Kidney (tissue), 14 donors: ENCODE results near the gene ALDH3A2. TPM values are rescaled to one million over a fixed set of nuclear protein-coding genes. Genes with fewer than 3 reads are reported as not detected.

ENCODE experiments used
- DNase-seq, 5 donors: peaks; one replicate each; pipeline ENCODE4 v3.0.0-alpha.2; 2013 to 2020
- FAIRE-seq: peaks from 2 replicates; lab custom pipeline; 2012; peaks lifted over from hg19 to GRCh38; lab: Jason Lieb, UNC
- H3K27ac ChIP-seq, 2 donors: one replicate each; pipeline ENCODE4 v1.7.0; 2013; ENCODE audit warnings: low read depth in 2 of 2, low read length in 2 of 2, inconsistent platforms in 1 of 2
- H3K27me3 ChIP-seq: one replicate; pipeline ENCODE4 v1.7.1; 2013; ENCODE audit warnings: low read length, inconsistent platforms; ENCODE audit not compliant: control insufficient read depth, insufficient read depth
- H3K36me3 ChIP-seq, 3 donors: one replicate each; pipeline versions ENCODE4 v1.7.0 to v1.7.1; 2013; ENCODE audit warnings: low read length in 3 of 3, control low read depth in 1 of 3, inconsistent platforms in 1 of 3; ENCODE audit not compliant: insufficient read depth in 3 of 3, control insufficient read depth in 2 of 3
- H3K4me1 ChIP-seq, 3 donors: one replicate each; pipeline versions ENCODE4 v1.7.0 to v1.7.1; 2013; ENCODE audit warnings: low read length in 3 of 3, inconsistent platforms in 1 of 3, low read depth in 1 of 3; ENCODE audit not compliant: control insufficient read depth in 2 of 3, insufficient read depth in 2 of 3
- H3K4me3 ChIP-seq, 3 donors: one replicate each; pipeline versions ENCODE4 v1.7.0 to v1.8.1; 2013; ENCODE audit warnings: low read length in 3 of 3, control low read depth in 1 of 3, inconsistent platforms in 1 of 3
- H3K9ac ChIP-seq, 3 donors: one replicate each; pipeline versions ENCODE4 v1.7.0 to v1.7.1; 2013; ENCODE audit warnings: low read length in 3 of 3, control low read depth in 1 of 3, inconsistent platforms in 1 of 3
- H3K9me3 ChIP-seq, 3 donors: one replicate each; pipeline versions ENCODE4 v1.7.0 to v1.7.1; 2013; ENCODE audit warnings: low read length in 3 of 3, control low read depth in 1 of 3, inconsistent platforms in 1 of 3; ENCODE audit not compliant: control insufficient read depth in 2 of 3, insufficient read depth in 1 of 3
- intact Hi-C: fragments of 100-400 bp; cut with DNase I; formaldehyde crosslinking; loops from one replicate; pipeline ENCODE4 v1.11.1; 2022
- polyA plus RNA-seq: library from polyadenylated mRNA; stranded (reverse); fragments of 350-450 nt; fragmentation: Illumina TruSeq; extraction: RNeasy Lipid Tissue Mini Kit (QIAGEN cat#74804); gene quantifications from one replicate; pipeline ENCODE4 v1.2.3, GENCODE V29; 2014; ENCODE audit warnings: low read depth, low replicate concordance; ENCODE audit not compliant: insufficient read depth
- total RNA-seq: library from RNA; stranded (reverse); fragmentation: NEBNext Ultra II Directional; extraction: Animal tissue kit (Norgen Biotek cat#: 25700); gene quantifications from one replicate; pipeline ENCODE4 v1.2.1, GENCODE V29; 2021
- TF ChIP-seq, protein P1 (sequence below): IDR thresholded peaks from 3 replicates; pipeline ENCODE4 v1.5.1; 2012; ENCODE audit warnings: mild to moderate bottlenecking, moderate library complexity, borderline replicate concordance; ENCODE audit not compliant: insufficient read depth; ENCODE audit errors: extremely low read depth
- donor health status: control.
- donor health status: control.
- donor health status: control.
- donor health status: control.
- donor health status: control.
- donor health status: DM: yes; HTN: yes; CAD: no.
- donor health status: Normal renal cell carcinoma (clear cell type).

ALDH3A2 gene
- total and polyA plus RNA-seq, 2 donors from 2014 or later = 75.0 to 87.7 TPM

DNA sequence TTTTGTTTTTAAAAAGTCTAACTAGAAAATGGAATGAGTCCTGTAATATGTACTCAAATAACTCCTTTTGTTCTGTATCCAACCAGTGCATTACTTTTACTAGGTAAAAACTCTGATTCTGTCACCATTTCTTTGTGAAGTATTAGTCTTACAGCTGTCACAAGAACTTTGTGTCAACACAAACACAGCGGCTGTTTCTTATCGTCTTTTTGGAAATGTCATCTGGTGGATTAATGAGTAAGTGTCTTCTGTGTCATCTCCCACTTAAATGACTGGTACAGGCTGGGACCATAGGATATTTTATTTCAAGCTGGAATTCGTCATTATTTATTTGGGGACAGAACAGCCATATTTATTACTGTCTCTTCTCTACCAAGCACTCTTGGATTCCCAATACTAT, 19.1 kb upstream of the ALDH3A2 start:
- Histone ChIP-seq H3K4me1 (no peaks in the 10 kb centered on the region), H3K4me3 (no peak overlapping the region), H3K27me3 (no peaks in the 10 kb centered on the region), H3K27ac (no peak overlapping the region), H3K9ac (no peak overlapping the region), H3K9me3 (no peaks in the 10 kb centered on the region), H3K36me3 (no peaks in the 10 kb centered on the region)
- intact Hi-C loops = no loop called here
- no peak for FAIRE-seq
- TF ChIP-seq, protein P1, sequence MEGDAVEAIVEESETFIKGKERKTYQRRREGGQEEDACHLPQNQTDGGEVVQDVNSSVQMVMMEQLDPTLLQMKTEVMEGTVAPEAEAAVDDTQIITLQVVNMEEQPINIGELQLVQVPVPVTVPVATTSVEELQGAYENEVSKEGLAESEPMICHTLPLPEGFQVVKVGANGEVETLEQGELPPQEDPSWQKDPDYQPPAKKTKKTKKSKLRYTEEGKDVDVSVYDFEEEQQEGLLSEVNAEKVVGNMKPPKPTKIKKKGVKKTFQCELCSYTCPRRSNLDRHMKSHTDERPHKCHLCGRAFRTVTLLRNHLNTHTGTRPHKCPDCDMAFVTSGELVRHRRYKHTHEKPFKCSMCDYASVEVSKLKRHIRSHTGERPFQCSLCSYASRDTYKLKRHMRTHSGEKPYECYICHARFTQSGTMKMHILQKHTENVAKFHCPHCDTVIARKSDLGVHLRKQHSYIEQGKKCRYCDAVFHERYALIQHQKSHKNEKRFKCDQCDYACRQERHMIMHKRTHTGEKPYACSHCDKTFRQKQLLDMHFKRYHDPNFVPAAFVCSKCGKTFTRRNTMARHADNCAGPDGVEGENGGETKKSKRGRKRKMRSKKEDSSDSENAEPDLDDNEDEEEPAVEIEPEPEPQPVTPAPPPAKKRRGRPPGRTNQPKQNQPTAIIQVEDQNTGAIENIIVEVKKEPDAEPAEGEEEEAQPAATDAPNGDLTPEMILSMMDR = no peak
- DNase-seq = no peak

DNA sequence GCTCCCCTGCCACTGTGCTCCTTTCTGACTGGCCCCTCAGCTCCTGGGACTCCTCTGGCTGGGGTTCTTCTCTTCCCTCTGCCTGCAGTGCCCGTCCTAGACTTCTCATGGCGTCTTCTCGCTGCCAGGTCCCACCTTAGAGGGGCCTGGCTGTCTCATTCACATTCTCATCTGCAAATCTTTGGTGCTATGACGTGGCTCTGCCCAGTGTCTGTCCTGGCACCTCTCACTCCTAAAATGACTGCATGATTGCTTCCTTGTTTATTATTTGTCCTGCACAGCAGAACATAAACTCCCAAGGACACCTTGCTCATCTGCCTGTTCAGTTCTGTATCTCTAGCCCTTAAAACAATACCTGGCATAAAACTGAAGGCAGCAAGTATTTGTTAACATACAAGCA, 18.5 kb upstream of the ALDH3A2 start:
- no peaks in the 10 kb centered on the region for H3K9me3 ChIP-seq
- intact Hi-C loops = no loop called here
- DNase-seq = no peak
- H3K4me3 ChIP-seq = no peak overlapping the region
- no peaks in the 10 kb centered on the region for H3K27me3 ChIP-seq
- TF ChIP-seq, protein P1 = no peak
- no peak for FAIRE-seq
- H3K36me3 ChIP-seq = no peaks in the 10 kb centered on the region
- H3K4me1 ChIP-seq = no peaks in the 10 kb centered on the region
- H3K27ac ChIP-seq = no peak overlapping the region
- no peak overlapping the region for H3K9ac ChIP-seq

DNA sequence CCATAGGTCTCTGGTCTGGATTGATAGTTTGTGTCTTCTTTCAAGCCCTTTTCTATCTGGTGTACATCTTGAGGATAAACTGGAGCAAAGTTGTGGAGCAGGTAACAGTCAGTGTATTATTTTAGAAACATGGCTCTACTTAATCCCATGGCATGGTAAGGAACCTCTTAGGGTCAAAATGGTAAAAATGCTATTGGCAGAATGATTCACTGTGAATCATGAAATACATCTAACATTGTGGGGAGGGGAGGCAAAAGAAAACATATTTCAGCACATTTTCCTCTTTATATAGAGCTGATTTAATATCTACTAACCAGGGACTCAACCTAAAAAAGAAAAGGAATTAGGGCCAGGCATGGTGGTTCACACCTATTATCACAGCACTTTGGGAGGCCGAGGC, 17.9 kb upstream of the ALDH3A2 start:
- TF ChIP-seq, protein P1 = no peak
- FAIRE-seq = no peak
- Histone ChIP-seq H3K4me3 (no peak overlapping the region), H3K9ac (no peak overlapping the region), H3K36me3 (no peaks in the 10 kb centered on the region), H3K4me1 (no peaks in the 10 kb centered on the region), H3K27me3 (no peaks in the 10 kb centered on the region), H3K27ac (no peak overlapping the region), H3K9me3 (no peaks in the 10 kb centered on the region)
- DNase-seq = no peak
- intact Hi-C loops = no loop called here

DNA sequence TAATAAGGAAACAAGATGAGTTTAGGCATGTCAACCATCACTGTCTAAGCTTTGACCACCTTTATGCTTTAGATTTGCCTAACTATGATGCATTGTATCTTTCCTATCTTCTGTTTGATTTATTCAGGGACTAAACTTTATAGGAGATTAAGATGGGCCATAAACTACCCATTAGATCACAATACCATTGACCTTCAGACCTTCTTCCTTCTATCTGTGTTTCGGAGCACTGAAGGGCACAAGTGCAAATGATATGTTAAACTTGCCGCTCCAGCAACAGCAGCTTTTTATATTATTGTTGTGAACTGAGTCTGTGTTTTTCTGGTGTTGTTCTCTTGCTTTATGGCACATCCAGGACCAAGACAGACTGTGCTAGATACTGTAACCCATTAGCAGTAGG, 16.6 kb upstream of the ALDH3A2 start:
- intact Hi-C loops = no loop called here
- Histone ChIP-seq H3K9ac (no peak overlapping the region), H3K36me3 (no peaks in the 10 kb centered on the region), H3K27me3 (no peaks in the 10 kb centered on the region), H3K4me1 (no peaks in the 10 kb centered on the region), H3K4me3 (no peak overlapping the region), H3K9me3 (no peaks in the 10 kb centered on the region), H3K27ac (no peak overlapping the region)
- FAIRE-seq = no peak
- no peak for DNase-seq
- TF ChIP-seq, protein P1 = no peak
